Suprapubic skin (tissue), 4 donors: ENCODE data around the gene NIPBL.
"Not testable (repeated sequence)": the region's sequence is repeated elsewhere in the genome, so short reads cannot be mapped to it uniquely, and the experiment has no call there.

Experiments used
- EP300 ChIP-seq: sonication (generic); formaldehyde crosslinking; IDR thresholded peaks from one replicate; pipeline ENCODE4 v1.6.1; 2017; ENCODE audit warnings: antibody characterized with exemption
- POLR2A ChIP-seq, 2 donors: fragments of 450-650 bp; IDR thresholded peaks; one replicate each; pipeline ENCODE4 v1.6.1; 2017; ENCODE audit warnings: antibody characterized with exemption in 2 of 2, mild to moderate bottlenecking in 2 of 2, moderate library complexity in 2 of 2
- POLR2AphosphoS5 ChIP-seq, 3 donors: sonication (generic); formaldehyde crosslinking; IDR thresholded peaks; one replicate each; pipeline ENCODE4 v1.6.1; 2017; ENCODE audit warnings: antibody characterized with exemption in 3 of 3
- TF ChIP-seq, protein P1 (sequence below), 2 donors: fragments of 200-600 bp in 1 of 2; fragments of 450-650 bp in 1 of 2; sonication (generic) in 1 of 2; IDR thresholded peaks; one replicate each; pipeline ENCODE4 v1.5.1; 2016 to 2019; ENCODE audit warnings: antibody characterized with exemption in 2 of 2, mild to moderate bottlenecking in 1 of 2, moderate library complexity in 1 of 2

GRCh38 chr5:36852903-36853302, 23.7 kb upstream of the NIPBL start:
- TF ChIP-seq POLR2A (IDR thresholded peaks at IDR 0.05); POLR2AphosphoS5 (IDR thresholded peaks at IDR 0.05); EP300: not testable (repeated sequence)
- TF ChIP-seq, protein P1, sequence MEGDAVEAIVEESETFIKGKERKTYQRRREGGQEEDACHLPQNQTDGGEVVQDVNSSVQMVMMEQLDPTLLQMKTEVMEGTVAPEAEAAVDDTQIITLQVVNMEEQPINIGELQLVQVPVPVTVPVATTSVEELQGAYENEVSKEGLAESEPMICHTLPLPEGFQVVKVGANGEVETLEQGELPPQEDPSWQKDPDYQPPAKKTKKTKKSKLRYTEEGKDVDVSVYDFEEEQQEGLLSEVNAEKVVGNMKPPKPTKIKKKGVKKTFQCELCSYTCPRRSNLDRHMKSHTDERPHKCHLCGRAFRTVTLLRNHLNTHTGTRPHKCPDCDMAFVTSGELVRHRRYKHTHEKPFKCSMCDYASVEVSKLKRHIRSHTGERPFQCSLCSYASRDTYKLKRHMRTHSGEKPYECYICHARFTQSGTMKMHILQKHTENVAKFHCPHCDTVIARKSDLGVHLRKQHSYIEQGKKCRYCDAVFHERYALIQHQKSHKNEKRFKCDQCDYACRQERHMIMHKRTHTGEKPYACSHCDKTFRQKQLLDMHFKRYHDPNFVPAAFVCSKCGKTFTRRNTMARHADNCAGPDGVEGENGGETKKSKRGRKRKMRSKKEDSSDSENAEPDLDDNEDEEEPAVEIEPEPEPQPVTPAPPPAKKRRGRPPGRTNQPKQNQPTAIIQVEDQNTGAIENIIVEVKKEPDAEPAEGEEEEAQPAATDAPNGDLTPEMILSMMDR (IDR thresholded peaks at IDR 0.05), result not testable (repeated sequence)
